ENCODE data around the gene CACNA1A.

DNA sequence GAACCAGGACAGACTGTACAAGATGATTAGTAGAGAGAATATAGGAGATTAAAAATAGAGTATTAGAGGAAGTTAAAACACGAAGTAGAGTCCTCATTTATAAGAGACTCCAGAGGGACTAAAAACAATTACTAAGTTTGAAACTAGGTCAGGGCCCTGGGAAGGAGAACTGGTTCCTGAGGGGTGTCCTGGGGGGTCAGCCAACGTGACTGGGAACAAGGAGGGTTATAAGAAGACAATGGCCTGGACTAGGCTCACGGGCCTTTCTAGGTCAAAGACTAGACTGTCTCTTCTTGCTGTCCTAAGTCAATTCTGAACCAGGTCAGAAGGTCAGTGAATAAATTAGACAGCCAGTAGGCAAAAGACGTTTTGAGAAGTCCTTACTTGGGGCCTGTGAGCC lies 190.8 kb downstream of the CACNA1A start:
- no peak for TF ChIP-seq CTCF (conservative IDR thresholded peaks at IDR 0.05; ENCODE audit: low read length)
- TF ChIP-seq EZH2phosphoT487 (IDR thresholded peaks at IDR 0.05; ENCODE audit: borderline replicate concordance, low read depth, low read length), result no peak
